IPS-20b (cell line): ENCODE measurements around the gene KLK3.

Source experiments
- H3K27ac ChIP-seq: one replicate; pipeline ENCODE4 v1.5.1; 2013; ENCODE audit warnings: low read length
- H3K27me3 ChIP-seq: 2 replicates; pipeline ENCODE4 v1.6.1; 2013; ENCODE audit warnings: mild to moderate bottlenecking, low read length, inconsistent platforms; ENCODE audit not compliant: insufficient read depth
- H3K36me3 ChIP-seq: 2 replicates; pipeline ENCODE4 v1.6.1; 2013; ENCODE audit warnings: low read depth, mild to moderate bottlenecking, inconsistent platforms, low read length, moderate library complexity; ENCODE audit not compliant: insufficient read depth
- H3K4me1 ChIP-seq: 2 replicates; pipeline ENCODE4 v1.6.1; 2013; ENCODE audit warnings: mild to moderate bottlenecking, control low read depth, inconsistent platforms, low read length, moderate library complexity; ENCODE audit not compliant: insufficient read depth
- H3K4me3 ChIP-seq: 2 replicates; pipeline ENCODE4 v1.5.1; 2013; ENCODE audit warnings: mild to moderate bottlenecking, low read length, inconsistent platforms
- H3K9ac ChIP-seq: 2 replicates; pipeline ENCODE4 v1.6.1; 2013; ENCODE audit warnings: low read depth, mild to moderate bottlenecking, inconsistent platforms, low read length, moderate library complexity
- H3K9me3 ChIP-seq: 2 replicates; pipeline ENCODE4 v1.6.1; 2013; ENCODE audit warnings: mild to moderate bottlenecking, low read depth, low read length, inconsistent platforms; ENCODE audit not compliant: insufficient read depth

The KLK3 gene

DNA sequence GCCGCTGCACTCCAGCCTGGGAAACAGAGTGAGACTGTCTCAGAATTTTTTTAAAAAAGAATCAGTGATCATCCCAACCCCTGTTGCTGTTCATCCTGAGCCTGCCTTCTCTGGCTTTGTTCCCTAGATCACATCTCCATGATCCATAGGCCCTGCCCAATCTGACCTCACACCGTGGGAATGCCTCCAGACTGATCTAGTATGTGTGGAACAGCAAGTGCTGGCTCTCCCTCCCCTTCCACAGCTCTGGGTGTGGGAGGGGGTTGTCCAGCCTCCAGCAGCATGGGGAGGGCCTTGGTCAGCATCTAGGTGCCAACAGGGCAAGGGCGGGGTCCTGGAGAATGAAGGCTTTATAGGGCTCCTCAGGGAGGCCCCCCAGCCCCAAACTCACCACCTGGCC is 18.3 kb downstream of the KLK3 start, which contains the start of gene KLK2:
Gene KLK2, plus strand, starts transcription at position 384 of the 400 bp plus-strand sequence. CDS start 35 bp downstream, outside the sequence.
- Histone ChIP-seq H3K9me3 (peaks cover 36% of the 10 kb centered on the region), H3K27me3 (no peaks in the 10 kb centered on the region), H3K4me1 (no peaks in the 10 kb centered on the region), H3K4me3 (no peak within 1 kb of the TSS), H3K36me3 (no peaks in the 10 kb centered on the region), H3K9ac (no peak within 1 kb of the TSS), H3K27ac (no peak within 1 kb of the TSS)

DNA sequence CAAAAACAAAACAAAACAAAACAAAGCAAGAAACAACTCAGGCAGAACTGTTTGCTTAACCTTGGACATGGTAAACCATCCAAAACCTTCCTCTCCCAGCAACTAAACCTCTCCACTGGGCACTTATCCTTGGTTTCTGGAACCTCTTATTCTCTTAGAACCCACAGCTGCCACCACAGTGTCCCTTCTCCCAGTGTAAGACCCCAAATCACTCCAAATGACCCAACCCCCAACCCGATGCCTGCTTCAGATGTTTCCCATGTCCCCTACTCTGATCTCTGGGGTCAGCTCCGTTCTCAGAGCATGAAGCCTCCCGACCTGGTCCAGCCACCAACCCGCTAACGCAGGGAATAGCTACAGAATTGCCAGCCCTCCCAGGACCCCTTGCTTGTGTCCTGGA is 19.5 kb downstream of the KLK3 start:
- Histone ChIP-seq H3K4me3 (no peak overlapping the region), H3K4me1 (no peaks in the 10 kb centered on the region), H3K27me3 (no peaks in the 10 kb centered on the region), H3K27ac (no peak overlapping the region), H3K36me3 (no peaks in the 10 kb centered on the region), H3K9me3 (peaks cover 40% of the 10 kb centered on the region), H3K9ac (no peak overlapping the region)

DNA sequence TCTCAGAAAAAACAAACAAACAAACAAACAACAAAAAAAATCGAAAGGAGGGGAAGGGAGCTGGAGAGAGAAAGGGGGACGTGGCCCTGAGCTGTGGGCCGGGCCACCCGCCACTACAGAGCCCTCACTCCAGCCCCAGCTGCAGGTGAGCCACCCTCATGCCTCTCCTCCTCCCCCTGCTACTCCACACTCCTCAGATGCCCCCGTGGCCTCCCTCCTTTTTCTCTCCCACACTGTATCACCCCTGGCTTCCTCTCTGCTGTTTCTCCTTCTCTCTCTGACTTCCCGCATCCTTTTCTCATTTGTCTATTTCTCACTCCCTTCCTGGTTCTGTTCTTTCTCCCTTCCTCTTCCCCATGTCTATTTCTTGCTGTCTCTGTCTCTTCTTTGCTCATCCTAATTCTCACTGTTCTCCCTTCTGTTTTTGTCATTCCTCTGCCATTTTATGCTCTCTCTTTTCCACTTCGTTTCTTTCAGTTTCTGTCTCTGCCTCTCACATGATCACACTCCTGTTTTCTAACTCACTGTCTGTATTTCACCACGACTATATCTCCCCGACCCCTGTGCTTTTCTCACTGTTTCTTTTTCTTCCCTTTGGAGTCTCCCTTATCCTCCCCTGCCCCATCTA is 21.2 kb downstream of the KLK3 start:
- Histone ChIP-seq H3K9me3 (peaks cover 42% of the 10 kb centered on the region), H3K9ac (no peak overlapping the region), H3K4me3 (no peak overlapping the region), H3K4me1 (no peaks in the 10 kb centered on the region), H3K27me3 (no peaks in the 10 kb centered on the region), H3K36me3 (no peaks in the 10 kb centered on the region), H3K27ac (no peak overlapping the region)

DNA sequence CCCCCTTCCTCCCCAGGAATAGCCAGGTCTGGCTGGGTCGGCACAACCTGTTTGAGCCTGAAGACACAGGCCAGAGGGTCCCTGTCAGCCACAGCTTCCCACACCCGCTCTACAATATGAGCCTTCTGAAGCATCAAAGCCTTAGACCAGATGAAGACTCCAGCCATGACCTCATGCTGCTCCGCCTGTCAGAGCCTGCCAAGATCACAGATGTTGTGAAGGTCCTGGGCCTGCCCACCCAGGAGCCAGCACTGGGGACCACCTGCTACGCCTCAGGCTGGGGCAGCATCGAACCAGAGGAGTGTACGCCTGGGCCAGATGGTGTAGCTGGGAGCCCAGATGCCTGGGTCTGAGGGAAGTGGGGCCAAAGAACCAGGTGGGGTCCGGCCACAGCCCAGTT is 21.7 kb downstream of the KLK3 start:
- no peak overlapping the region for H3K4me3 ChIP-seq
- peaks cover 44% of the 10 kb centered on the region for H3K9me3 ChIP-seq
- H3K36me3 ChIP-seq: no peaks in the 10 kb centered on the region
- no peaks in the 10 kb centered on the region for H3K4me1 ChIP-seq
- no peak overlapping the region for H3K9ac ChIP-seq
- H3K27ac ChIP-seq: no peak overlapping the region
- no peaks in the 10 kb centered on the region for H3K27me3 ChIP-seq

DNA sequence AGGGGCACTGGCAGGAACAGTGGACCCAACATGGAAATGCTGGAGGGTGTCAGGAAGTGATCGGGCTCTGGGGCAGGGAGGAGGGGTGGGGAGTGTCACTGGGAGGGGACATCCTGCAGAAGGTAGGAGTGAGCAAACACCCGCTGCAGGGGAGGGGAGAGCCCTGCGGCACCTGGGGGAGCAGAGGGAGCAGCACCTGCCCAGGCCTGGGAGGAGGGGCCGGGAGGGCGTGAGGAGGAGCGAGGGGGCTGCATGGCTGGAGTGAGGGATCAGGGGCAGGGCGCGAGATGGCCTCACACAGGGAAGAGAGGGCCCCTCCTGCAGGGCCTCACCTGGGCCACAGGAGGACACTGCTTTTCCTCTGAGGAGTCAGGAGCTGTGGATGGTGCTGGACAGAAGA is 22.6 kb downstream of the KLK3 start:
- no peaks in the 10 kb centered on the region for H3K36me3 ChIP-seq
- no peaks in the 10 kb centered on the region for H3K27me3 ChIP-seq
- H3K27ac ChIP-seq: no peak overlapping the region
- H3K9me3 ChIP-seq: peaks cover 41% of the 10 kb centered on the region
- no peak overlapping the region for H3K4me3 ChIP-seq
- H3K4me1 ChIP-seq: no peaks in the 10 kb centered on the region
- H3K9ac ChIP-seq: no peak overlapping the region

DNA sequence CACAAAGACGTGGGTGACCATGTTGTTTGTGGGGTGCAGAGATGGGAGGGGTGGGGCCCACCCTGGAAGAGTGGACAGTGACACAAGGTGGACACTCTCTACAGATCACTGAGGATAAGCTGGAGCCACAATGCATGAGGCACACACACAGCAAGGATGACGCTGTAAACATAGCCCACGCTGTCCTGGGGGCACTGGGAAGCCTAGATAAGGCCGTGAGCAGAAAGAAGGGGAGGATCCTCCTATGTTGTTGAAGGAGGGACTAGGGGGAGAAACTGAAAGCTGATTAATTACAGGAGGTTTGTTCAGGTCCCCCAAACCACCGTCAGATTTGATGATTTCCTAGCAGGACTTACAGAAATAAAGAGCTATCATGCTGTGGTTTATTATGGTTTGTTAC is 24.1 kb downstream of the KLK3 start:
- Histone ChIP-seq H3K27me3 (no peaks in the 10 kb centered on the region; the same call in 1 of the 2 replicates), H3K36me3 (no peaks in the 10 kb centered on the region), H3K4me1 (no peaks in the 10 kb centered on the region), H3K9me3 (peaks cover 42% of the 10 kb centered on the region), H3K9ac (no peak overlapping the region), H3K4me3 (no peak overlapping the region), H3K27ac (no peak overlapping the region)

DNA sequence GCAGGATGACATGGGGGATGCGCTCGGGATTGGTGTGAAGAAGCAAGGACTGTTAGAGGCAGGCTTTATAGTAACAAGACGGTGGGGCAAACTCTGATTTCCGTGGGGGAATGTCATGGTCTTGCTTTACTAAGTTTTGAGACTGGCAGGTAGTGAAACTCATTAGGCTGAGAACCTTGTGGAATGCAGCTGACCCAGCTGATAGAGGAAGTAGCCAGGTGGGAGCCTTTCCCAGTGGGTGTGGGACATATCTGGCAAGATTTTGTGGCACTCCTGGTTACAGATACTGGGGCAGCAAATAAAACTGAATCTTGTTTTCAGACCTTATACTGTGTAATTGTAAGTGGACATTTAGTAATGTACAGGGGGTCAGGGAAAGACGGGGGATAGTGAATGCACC is 25.5 kb downstream of the KLK3 start:
- H3K9me3 ChIP-seq: peaks cover 47% of the 10 kb centered on the region
- H3K9ac ChIP-seq: no peak overlapping the region
- no peaks in the 10 kb centered on the region for H3K4me1 ChIP-seq
- H3K4me3 ChIP-seq: no peak overlapping the region
- no peak overlapping the region for H3K27ac ChIP-seq
- no peaks in the 10 kb centered on the region; the same call in 1 of the 2 replicates for H3K27me3 ChIP-seq
- no peaks in the 10 kb centered on the region for H3K36me3 ChIP-seq

DNA sequence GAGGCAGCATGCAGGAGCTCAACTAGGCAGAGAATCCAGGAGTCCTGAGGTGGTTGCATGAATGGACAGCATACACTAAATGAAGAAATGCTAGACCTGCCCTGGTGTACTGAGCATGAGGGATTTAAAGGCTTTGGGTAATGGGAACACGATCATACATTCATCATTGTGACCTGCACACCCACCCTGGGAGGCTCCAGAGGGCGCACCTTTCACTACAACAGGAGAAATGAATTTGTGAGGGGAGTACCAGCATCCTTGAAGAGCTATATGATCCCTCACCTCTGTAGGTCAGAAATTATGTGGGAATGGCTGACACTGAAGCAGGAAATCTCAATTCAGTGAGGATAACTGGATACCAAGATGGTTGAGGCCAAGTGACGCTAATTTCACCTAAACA is 27.5 kb downstream of the KLK3 start:
- H3K9me3 ChIP-seq: peaks cover 56% of the 10 kb centered on the region
- no peak overlapping the region for H3K27ac ChIP-seq
- no peaks in the 10 kb centered on the region for H3K4me1 ChIP-seq
- H3K9ac ChIP-seq: no peak overlapping the region
- H3K27me3 ChIP-seq: no peaks in the 10 kb centered on the region; the same call in 1 of the 2 replicates
- no peak overlapping the region for H3K4me3 ChIP-seq
- H3K36me3 ChIP-seq: no peaks in the 10 kb centered on the region

DNA sequence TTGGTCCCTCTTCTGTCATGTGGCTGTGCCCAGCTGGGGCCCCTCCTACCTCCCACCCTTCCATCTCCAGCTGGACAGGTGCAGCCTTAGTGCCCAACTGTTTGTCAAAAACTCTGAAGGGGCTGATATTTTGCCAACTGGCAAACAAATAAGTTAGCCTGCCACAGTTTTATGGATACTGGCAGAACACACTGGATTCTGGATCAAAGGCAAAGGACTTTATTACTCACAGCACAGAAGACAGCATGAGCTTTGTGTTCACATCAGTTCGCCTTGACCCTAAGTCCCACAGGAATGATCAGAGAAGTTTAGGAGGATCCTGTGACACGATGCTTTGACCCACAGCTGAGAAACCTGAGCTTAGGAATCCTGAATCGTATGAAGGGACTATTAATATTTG is 34.9 kb downstream of the KLK3 start:
- no peak overlapping the region for H3K9ac ChIP-seq
- H3K9me3 ChIP-seq: peaks cover 76% of the 10 kb centered on the region
- no peaks in the 10 kb centered on the region for H3K4me1 ChIP-seq
- no peak overlapping the region for H3K27ac ChIP-seq
- no peak overlapping the region for H3K4me3 ChIP-seq
- H3K27me3 ChIP-seq: no peaks in the 10 kb centered on the region; the same call in 1 of the 2 replicates
- no peaks in the 10 kb centered on the region for H3K36me3 ChIP-seq

DNA sequence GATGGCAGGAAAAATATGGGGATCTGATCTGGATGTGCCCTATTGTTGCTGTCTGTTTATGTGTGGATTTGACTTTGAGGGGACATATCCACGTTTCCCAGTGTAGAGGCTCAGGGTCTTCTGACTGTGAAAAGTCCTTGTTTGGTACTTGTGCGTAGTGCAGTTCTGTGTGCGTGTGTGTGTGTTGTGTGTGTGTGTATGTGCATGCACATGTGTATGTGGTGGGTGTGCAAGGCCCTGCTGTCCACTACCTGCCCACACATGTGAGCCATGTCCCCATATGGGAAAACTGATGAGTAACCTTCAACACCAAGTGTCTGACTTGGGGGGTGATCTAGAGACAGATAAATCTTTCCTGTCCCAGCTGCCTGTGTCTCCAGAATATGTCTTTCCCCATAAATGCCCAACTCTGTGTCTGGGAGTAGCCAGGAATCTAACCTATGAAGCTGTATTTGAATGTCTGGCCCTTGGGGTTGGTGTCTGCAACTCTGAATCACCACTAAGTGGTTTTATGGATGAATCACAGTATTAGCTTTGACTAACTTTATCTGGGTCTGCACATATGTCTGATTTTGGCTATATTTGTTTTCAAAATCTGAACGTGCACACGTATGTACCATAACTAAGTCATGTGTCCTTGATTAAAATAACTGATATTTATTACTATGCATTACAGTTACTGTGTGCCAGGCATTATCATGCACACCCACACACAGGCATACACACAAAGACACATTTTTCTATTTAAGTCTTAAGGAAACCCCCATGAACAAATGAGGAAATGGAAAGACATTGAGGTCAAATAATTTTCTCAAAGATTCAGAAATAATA is 35.9 kb downstream of the KLK3 start:
- H3K4me1 ChIP-seq: no peaks in the 10 kb centered on the region
- H3K27ac ChIP-seq: no peak overlapping the region
- no peaks in the 10 kb centered on the region for H3K36me3 ChIP-seq
- H3K4me3 ChIP-seq: no peak overlapping the region
- H3K9me3 ChIP-seq: peaks cover 75% of the 10 kb centered on the region
- no peak overlapping the region for H3K9ac ChIP-seq
- H3K27me3 ChIP-seq: no peaks in the 10 kb centered on the region

DNA sequence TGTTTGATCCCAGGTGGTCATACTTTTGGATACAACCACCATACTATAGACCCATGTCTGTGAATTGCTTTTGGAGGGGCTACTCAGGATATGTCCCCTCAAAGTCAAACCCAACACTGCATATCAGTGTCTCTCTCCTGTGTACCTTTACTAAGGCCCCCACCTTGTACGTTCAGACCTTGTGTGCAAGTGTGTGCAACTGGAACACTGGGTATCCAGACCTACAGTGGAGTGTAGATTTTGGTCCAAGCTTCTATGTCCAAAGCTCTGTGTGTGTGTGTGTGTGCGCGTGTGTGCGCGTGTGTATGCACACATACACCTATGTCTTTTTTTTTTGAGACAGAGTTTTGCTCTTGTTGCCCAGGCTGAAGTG is 36.5 kb downstream of the KLK3 start:
- no peaks in the 10 kb centered on the region for H3K4me1 ChIP-seq
- peaks cover 69% of the 10 kb centered on the region for H3K9me3 ChIP-seq
- no peaks in the 10 kb centered on the region for H3K27me3 ChIP-seq
- H3K9ac ChIP-seq: no peak overlapping the region
- no peak overlapping the region for H3K27ac ChIP-seq
- no peaks in the 10 kb centered on the region for H3K36me3 ChIP-seq
- no peak overlapping the region for H3K4me3 ChIP-seq
